Measurements from ENCODE around the gene VSX2. TPM values are rescaled to one million over a fixed set of nuclear protein-coding genes. Genes with fewer than 3 reads are reported as not detected.

VSX2 gene
- not detected for total RNA-seq

DNA sequence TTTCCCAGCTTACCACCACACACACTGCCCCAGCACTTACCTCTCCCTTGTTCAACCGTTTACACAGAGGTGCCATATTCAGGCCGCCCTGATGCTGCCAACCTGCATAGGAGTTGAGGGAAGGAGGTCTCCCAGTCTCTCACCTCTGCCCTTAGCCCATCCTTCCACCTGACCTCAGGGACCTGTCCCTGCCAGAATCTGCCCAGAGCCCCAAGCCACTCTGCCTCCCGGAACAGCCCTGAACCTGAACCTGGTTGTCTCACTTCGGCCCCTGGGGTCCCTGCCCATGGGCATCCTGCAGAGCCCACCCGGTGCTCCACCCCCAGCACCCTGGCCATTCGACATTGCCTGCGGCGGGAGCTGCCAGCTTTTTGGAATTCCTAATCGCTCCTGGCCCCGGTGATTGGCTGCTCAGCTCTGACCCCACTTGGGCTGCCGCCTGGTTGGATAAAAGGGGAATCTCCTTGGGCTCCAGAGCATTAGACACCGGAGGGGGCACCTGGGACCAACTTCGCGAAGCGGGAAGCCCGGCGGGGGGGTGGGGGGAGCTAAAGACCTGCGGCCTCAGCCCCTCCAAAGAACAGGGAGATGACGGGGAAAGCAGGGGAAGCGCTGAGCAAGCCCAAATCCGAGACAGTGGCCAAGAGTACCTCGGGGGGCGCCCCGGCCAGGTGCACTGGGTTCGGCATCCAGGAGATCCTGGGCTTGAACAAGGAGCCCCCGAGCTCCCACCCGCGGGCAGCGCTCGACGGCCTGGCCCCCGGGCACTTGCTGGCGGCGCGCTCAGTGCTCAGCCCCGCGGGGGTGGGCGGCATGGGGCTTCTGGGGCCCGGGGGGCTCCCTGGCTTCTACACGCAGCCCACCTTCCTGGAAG, at the start of gene VSX2:
Gene VSX2 (plus strand): TSS at position 476 of the 874 bp plus-strand sequence. CDS start 113 bp downstream, at position 589.
- intact Hi-C loops (cut with DNase I; ENCODE audit: low total_unique reads): no loop called here
- no peak for DNase-seq
- Histone ChIP-seq H3K4me3 (no peak within 1 kb of the TSS), H3K27ac (no peak within 1 kb of the TSS), H3K9me3 (no peaks in the 10 kb centered on the region), H3K36me3 (no peaks in the 10 kb centered on the region), H3K27me3 (peaks cover 21 to 52% of the 10 kb centered on the region in 2 donors), H3K4me1 (peaks cover 0 to 19% of the 10 kb centered on the region in 2 donors)
- TF ChIP-seq POLR2A (IDR thresholded peaks at IDR 0.05): no peak
- TF ChIP-seq, protein P1, sequence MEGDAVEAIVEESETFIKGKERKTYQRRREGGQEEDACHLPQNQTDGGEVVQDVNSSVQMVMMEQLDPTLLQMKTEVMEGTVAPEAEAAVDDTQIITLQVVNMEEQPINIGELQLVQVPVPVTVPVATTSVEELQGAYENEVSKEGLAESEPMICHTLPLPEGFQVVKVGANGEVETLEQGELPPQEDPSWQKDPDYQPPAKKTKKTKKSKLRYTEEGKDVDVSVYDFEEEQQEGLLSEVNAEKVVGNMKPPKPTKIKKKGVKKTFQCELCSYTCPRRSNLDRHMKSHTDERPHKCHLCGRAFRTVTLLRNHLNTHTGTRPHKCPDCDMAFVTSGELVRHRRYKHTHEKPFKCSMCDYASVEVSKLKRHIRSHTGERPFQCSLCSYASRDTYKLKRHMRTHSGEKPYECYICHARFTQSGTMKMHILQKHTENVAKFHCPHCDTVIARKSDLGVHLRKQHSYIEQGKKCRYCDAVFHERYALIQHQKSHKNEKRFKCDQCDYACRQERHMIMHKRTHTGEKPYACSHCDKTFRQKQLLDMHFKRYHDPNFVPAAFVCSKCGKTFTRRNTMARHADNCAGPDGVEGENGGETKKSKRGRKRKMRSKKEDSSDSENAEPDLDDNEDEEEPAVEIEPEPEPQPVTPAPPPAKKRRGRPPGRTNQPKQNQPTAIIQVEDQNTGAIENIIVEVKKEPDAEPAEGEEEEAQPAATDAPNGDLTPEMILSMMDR (IDR thresholded peaks at IDR 0.05): no peak

- Histone ChIP-seq H3K4me1 (no peaks in the 10 kb centered on the region), H3K27ac (no peak overlapping the region), H3K27me3 (no peaks in the 10 kb centered on the region), H3K36me3 (no peaks in the 10 kb centered on the region), H3K9me3 (no peaks in the 10 kb centered on the region), H3K4me3 (no peak overlapping the region)
- intact Hi-C loops (cut with DNase I; ENCODE audit: low total_unique reads): no loop called here
- TF ChIP-seq, protein P1 (IDR thresholded peaks at IDR 0.05): no peak
- no peak for TF ChIP-seq POLR2A (IDR thresholded peaks at IDR 0.05)
- no peak for DNase-seq
These were observed 48.2 kb upstream of the VSX2 start for GRCh38 chr14:74190927-74191575.

GRCh38 chr14:74194506-74195274, 44.6 kb upstream of the VSX2 start:
- TF ChIP-seq POLR2A (IDR thresholded peaks at IDR 0.05): no peak
- TF ChIP-seq, protein P1 (IDR thresholded peaks at IDR 0.05): no peak
- DNase-seq: no peak
- intact Hi-C loops (cut with DNase I; ENCODE audit: low total_unique reads): no loop called here

DNA sequence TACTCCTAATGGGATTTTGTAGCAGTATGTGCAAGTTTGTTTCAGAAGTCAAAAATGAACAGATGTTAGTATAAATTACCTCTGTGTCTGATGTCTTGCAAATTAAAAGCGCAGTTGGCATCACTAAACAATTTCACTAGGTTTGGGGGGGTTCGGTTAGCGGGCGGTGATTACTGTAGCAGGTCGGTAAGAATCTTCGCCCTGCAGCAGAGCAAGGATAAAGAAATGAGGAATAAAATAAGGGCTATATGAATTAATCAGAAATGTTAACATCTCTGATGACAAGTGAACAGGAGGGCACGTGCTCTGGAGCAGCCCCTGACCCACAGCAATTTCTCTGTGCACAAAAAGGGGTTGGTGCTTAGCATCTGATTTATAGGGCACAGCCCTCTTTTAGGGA, 43.6 kb upstream of the VSX2 start:
- intact Hi-C loops (cut with DNase I; ENCODE audit: low total_unique reads): no loop called here
- H3K9me3 ChIP-seq: no peaks in the 10 kb centered on the region
- DNase-seq: no peak
- no peaks in the 10 kb centered on the region for H3K36me3 ChIP-seq
- no peak overlapping the region for H3K27ac ChIP-seq
- no peak overlapping the region for H3K4me3 ChIP-seq
- TF ChIP-seq, protein P1 (IDR thresholded peaks at IDR 0.05): no peak
- TF ChIP-seq POLR2A (IDR thresholded peaks at IDR 0.05): no peak
- no peaks in the 10 kb centered on the region for H3K4me1 ChIP-seq
- no peaks in the 10 kb centered on the region for H3K27me3 ChIP-seq

More at GRCh38 chr14:74194506-74195274, 44.6 kb upstream of the VSX2 start:
- no peak overlapping the region for H3K27ac ChIP-seq
- H3K4me1 ChIP-seq: no peaks in the 10 kb centered on the region
- no peak overlapping the region for H3K4me3 ChIP-seq
- H3K27me3 ChIP-seq: no peaks in the 10 kb centered on the region
- H3K9me3 ChIP-seq: no peaks in the 10 kb centered on the region
- no peaks in the 10 kb centered on the region for H3K36me3 ChIP-seq
